Activated naive CD4-positive, alpha-beta T cell treated with anti-CD3 and anti-CD28 coated beads, Interleukin-2, amount 50 U/mL, for 16 hours (primary cell): ENCODE measurements around the gene STX5.
"Not testable (repeated sequence)": the region's sequence is repeated elsewhere in the genome, so short reads cannot be mapped to it uniquely, and the experiment has no call there.

Experiments used
- DNase-seq: peaks from one replicate; pipeline ENCODE4 v3.0.0-alpha.2; 2020

The STX5 gene, protein sequence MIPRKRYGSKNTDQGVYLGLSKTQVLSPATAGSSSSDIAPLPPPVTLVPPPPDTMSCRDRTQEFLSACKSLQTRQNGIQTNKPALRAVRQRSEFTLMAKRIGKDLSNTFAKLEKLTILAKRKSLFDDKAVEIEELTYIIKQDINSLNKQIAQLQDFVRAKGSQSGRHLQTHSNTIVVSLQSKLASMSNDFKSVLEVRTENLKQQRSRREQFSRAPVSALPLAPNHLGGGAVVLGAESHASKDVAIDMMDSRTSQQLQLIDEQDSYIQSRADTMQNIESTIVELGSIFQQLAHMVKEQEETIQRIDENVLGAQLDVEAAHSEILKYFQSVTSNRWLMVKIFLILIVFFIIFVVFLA

DNA sequence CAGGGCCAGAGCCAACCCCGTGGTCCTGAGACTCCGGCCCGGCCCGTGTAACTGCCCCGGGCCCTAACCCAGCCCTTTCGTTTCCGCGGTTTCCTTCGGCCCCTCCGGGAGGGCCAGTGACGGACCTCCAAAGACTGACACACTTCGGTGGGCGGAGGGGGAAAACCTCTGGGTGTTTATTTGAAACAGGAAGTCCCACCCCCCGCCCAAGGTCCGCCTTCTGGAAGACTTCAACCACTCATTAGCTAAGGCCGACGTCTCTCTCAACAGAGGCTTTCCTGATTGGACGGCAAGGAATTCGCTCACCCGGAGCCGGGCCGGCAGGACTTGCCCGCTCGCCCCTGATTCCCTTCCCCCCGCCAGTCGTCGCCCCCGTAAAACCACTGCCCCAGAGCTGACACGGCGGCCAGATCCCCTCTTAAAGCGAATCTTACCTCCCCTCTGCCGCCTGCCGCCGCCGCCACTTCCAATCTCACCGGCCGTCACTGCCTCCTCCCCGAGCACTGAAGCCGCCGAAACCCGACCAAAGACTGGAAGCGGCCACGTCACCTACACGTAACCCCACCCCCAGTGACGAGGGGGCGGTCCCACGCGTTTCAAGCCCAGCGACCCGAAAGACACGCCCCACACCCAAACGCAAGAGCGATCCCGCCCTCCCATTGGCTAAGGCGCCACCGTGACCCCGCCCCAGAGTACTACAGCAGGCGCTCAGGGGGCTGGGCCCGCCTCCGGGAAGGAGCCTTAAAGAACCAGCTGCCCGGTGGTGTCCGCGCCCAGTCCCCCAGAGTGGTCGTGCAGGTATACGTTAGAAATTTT, at the start of gene STX5:
Gene STX5 (minus strand): TSS at position 532 of the 816 bp plus-strand sequence. CDS start 808 bp downstream, outside the sequence.
- peak; percentile 100 for DNase-seq

- DNase-seq: peak; percentile 88
Measured at GRCh38 chr11:62880803-62881578, 49.1 kb upstream of the STX5 start, which contains the start of gene SLC3A2. TSS of gene SLC3A2 (plus strand) at chr11:62880896. CDS start at chr11:62881024, 128 bp downstream.

DNA sequence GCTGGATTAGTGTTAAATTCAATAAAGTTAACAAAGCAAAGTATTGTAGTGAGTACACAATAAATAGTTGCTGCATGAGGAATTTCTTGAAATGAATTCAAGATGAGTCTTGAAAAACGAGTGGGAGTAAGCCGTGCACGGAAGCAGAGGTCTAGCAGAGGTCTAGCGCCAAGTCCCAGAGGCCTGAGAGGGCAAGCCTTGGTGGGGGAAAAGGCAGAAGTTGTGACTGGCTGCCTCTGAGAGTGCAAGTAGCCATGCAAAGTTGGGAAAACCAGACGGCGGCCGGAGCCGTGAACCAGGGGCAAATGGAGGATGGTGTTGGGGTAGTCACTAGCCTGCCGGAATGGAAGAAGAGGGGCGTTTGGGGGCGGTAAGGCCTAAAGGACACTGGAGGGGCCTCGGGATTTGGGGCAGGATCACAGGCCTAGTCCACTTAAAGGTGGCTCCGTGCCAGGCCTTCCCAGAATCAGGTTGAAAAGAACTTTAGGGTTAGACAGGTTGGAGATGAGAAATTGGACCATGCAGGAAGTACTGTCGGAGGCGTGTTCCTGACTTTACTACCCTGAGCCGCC, 48.5 kb upstream of the STX5 start:
- peak; percentile 53 for DNase-seq

DNA sequence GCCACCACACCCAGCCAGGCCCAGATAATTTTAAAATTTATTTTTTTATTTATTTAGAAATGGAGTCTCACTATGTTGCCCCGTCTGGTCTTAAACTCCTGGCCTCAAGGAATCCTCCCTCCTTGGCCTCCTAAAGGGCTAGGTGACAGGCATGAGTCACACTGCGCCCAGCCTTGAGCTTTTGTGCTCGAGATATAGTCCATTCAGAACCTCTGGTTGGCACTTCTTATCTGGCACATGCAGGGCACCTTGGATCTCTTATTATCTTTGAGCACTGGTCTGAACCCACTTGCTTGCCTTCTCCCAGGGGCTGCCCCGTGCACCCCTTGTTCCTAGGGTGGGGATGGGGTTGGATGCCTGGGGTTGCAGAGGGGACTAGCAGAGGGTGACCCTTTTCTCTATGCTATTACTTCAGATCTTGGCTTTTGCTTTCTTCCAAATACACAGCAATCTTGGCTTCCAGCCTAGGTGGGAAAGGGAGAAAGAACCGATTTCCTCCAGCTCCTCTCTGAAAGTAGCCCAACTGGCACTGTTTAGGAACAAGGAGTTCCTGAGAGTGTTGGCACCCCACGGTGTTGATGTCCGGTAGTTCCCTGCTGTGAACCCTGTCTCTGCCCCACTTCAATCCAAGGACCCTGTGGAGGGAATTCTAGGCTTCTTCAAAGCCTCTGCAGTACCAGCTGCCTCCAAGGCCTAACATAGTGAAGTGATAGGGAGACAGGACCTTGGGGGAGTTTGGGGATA, 47.6 kb upstream of the STX5 start:
- no peak for DNase-seq

DNA sequence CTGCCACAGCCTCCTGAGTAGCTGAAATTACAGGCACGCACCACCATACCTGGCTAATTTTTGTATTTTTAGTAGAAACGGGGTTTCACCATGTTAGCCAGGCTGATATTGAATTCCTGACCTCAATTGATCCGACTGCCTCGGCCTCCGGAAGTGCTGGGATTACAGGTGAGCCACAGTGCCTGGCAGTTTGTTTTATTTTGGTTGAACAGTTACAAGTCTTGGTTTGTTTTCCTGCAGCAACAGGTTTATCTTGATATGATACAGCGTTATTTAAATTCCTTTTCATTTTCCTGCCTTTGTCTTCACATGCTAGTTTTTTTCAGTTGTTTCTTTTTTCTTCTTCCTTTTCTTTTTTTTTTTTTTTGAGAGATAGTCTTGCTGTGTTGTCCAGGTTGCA, 44.9 kb upstream of the STX5 start:
- no peak for DNase-seq

GRCh38 chr11:62875698-62876478, 44.0 kb upstream of the STX5 start:
- DNase-seq: no peak

GRCh38 chr11:62874851-62875250, 43.0 kb upstream of the STX5 start:
- no peak for DNase-seq

- DNase-seq: no peak
Measured at GRCh38 chr11:62865635-62866034, 33.8 kb upstream of the STX5 start.

DNA sequence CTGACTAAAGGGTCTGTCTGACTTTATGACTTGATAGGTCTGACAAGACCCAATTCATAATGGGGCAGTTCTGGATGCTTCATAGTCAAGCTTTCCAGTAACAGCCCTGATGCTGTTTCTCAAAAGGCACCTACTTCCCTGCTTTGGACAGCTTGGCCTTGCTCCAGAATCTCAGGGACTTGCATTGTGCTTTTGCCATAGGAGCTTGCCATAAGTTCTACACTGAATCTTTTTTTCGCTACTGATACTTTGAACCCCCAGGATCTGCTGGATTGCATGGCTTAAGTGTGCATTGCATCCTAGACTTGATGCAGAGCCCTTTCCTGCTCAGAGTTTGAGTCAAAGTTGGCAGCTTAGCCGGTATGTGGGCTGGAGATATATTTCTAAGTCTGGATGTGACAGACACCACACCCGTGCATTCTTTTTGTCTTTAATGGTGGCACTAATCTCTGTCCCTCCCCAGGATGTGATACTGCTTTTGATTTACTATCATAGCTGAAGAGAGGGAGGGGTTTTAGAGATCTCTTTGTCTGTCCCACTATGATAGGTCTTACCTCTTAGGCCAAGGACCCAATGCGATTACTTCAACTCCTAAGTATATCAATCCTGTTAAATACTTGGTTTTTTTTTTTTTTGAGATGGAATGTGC, 32.0 kb upstream of the STX5 start:
- DNase-seq: no peak

GRCh38 chr11:62861564-62862192, 29.8 kb upstream of the STX5 start:
- not testable (repeated sequence) for DNase-seq

DNA sequence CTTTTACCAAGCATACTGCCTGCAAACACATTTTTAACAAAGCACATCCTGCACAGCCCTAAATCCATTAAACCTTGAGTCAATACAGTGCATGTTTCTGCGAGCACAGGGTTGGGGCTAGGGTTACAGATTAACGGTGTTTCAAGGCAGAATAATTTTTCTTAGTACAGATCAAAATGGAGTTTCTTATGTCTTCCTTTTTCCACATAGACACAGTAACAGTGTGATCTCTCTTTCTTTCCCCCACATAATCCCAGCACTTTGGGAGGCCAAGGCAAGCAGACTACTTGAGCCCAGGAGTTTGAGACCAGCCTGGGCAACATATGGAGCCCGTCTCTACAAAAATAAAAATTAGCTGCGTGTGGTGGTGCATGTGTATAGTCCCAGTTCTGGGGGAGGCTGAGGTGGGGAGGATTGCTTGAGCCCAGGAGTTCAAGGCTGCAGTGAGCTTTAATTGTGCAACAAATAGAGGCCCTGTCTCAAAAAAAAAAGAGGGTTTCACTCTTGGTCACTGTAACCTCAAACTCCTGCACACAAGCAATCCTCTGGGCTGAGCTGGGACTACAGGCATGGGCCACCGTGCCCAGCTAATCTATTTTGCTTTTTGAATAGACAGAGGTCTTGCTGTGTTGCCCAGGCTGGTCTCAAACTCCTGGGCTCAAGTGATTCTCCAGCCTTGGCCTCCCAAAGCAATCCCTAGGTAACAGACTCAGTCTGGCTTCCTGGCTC, 29.1 kb upstream of the STX5 start:
- no peak for DNase-seq

- DNase-seq: not testable (repeated sequence)
Measured at GRCh38 chr11:62859281-62859703, 27.4 kb upstream of the STX5 start.

DNA sequence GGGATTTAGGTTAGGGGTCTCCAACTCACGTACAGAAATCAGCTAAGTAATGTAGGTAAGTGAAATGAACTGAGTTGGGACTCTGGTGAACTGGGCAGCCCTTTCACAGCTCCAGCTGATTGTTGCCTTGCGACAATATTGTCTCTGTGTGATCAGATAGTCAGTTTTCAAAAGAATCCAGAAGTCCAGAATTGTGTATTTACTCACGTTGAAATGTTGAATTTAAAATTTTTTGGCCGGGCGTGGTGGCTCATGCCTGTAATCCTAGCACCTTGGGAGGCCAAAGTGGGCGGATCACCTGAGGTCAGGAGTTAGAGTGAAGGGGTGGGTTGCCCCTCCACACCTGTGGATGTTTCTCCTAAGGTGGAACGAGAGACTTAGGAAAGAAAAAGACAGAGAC, 26.4 kb upstream of the STX5 start:
- DNase-seq: no peak

GRCh38 chr11:62857541-62857982, 25.7 kb upstream of the STX5 start:
- no peak for DNase-seq

GRCh38 chr11:62856333-62856895, 24.6 kb upstream of the STX5 start:
- no peak for DNase-seq

DNA sequence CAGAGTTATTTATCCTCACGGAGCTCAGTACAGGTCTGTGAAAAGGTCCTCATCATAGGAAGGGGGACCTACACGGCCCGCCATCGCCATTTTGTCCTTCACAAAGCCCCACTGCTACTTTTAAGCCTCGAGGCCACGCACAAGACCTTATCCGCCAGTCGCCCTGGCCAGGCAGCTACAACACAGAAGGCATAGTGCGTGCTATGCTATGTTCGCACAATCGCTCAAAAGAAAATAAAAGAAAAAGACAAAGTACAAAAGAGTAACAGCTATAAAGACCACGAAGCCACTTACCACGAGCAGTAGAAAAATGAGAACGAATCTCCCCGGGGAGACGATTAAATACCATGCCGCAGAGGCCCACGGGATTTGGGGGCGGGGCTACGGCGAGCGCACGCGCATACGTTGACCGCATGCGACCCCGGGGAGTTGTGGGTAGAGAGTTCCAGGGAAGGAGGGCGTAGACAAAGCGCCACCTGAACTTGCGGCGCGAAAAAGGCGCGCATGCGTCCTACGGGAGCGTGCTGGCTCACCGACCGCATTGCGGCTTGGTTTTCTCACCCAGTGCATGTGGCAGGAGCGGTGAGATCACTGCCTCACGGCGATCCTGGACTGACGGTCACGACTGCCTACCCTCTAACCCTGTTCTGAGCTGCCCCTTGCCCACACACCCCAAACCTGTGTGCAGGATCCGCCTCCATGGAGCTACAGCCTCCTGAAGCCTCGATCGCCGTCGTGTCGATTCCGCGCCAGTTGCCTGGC, 23.9 kb upstream of the STX5 start:
- DNase-seq: peak; percentile 96

- DNase-seq: no peak
Measured at GRCh38 chr11:62854825-62855570, 23.1 kb upstream of the STX5 start.
